Measurements from ENCODE around the gene ZFYVE27. TPM values are rescaled to one million over a fixed set of nuclear protein-coding genes. Genes with fewer than 3 reads are reported as not detected.
A peak's percentile ranks its signal among the peaks of the same experiment; 100 is the strongest.

The ZFYVE27 gene
- total and polyA plus RNA-seq, 8 donors: 20.6 to 35.5 (median 27.5) TPM

- no peak for ATAC-seq
- Histone ChIP-seq H3K27me3 (no peaks in the 10 kb centered on the region), H3K4me1 (peaks cover 0 to 9% of the 10 kb centered on the region in 2 donors), H3K36me3 (no peaks in the 10 kb centered on the region), H3K27ac (no peak overlapping the region), H3K4me3 (no peak overlapping the region), H3K9me3 (no peaks in the 10 kb centered on the region)
- intact Hi-C loops (cut with DNase I): no loop called here
- TF ChIP-seq CTCF (IDR thresholded peaks at IDR 0.05): no peak
- peak in 1 of 4 donors; percentile 45 for DNase-seq
Measured at GRCh38 chr10:97780841-97781617, 44.1 kb downstream of the ZFYVE27 start.

DNA sequence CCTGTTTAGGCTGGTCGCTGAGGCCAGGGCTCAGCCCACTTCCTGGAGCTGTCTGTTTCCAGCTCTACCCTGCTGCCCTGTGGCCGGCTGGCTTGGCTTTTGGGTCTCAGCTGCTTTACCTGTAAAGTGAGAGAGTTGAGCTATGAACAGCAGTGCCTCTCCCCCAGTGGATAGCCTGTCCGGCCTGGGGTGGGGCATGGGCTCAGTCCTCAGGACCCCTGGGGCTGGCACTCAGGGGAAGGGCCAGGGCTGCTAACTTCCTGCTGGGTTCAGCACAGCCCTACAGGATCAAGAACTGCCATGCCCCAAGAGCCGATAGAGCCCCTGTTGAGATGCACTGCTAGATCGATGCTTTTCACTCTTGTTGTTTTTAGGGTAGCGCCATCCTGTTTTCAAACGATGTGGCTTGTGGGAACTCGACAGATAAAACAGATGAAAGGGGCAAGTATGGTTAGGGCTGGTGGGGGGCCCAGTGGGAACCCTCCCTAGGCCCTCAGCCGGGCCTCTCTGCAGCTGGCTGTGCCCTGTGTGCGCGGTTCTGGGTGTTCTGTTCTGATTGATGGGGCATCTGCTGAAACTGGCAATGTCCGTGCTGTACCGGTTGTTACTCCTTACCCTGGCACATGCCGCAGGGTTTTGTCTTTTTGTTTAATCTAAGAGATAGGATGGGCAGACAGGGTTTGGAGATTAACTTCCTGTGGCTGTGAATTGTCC lies 44.8 kb downstream of the ZFYVE27 start:
- Histone ChIP-seq H3K4me1 (peaks cover 0 to 9% of the 10 kb centered on the region in 2 donors), H3K27me3 (no peaks in the 10 kb centered on the region), H3K27ac (no peak overlapping the region), H3K9me3 (no peaks in the 10 kb centered on the region), H3K4me3 (no peak overlapping the region), H3K36me3 (no peaks in the 10 kb centered on the region)
- ATAC-seq (no peak), DNase-seq (no peak)
- intact Hi-C loops (cut with DNase I): no loop called here
- TF ChIP-seq CTCF (IDR thresholded peaks at IDR 0.05): no peak

DNA sequence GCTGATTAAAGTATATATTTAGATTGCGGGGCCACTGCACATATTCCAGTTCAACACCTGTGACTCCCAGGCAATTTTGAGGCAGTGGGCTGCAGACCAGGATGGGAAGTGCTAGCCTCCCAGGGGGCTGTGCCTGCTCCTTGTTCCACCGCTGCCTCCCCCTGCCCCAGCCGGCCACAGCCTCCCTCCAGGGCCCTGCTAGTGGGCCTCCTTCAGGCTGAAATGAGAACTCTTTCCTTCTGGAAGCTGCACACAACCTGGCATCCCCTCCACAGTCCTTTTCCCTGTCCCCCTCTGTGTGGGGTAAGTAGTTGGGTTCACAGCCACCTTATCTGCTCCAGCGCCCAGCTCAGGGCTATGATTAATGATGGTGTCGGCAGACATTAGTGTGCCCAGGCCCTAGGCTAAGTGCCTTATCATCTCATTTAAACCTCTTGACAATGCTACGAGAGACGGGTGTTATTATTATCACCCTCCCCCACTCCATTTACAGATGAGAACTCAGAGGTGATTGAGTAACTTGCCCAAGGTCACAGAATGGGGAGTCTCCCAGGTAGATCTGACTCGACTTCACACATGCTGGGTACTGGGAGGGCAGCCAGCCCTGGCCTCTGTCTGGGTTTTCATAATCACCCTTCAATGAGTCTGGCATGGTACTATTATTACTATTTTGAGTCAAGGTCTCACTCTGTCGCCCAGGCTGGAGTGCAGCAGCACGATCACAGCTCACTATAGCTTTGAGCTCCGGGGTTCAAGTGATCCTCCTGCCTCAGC lies 45.7 kb downstream of the ZFYVE27 start:
- no peaks in the 10 kb centered on the region for H3K36me3 ChIP-seq
- peaks cover 0 to 9% of the 10 kb centered on the region in 2 donors for H3K4me1 ChIP-seq
- TF ChIP-seq CTCF (IDR thresholded peaks at IDR 0.05): no peak
- intact Hi-C loops (cut with DNase I): no loop called here
- H3K27me3 ChIP-seq: no peaks in the 10 kb centered on the region
- no peak overlapping the region for H3K4me3 ChIP-seq
- no peak for DNase-seq
- no peak overlapping the region for H3K27ac ChIP-seq
- H3K9me3 ChIP-seq: no peaks in the 10 kb centered on the region
- peak; percentile 2 for ATAC-seq

DNA sequence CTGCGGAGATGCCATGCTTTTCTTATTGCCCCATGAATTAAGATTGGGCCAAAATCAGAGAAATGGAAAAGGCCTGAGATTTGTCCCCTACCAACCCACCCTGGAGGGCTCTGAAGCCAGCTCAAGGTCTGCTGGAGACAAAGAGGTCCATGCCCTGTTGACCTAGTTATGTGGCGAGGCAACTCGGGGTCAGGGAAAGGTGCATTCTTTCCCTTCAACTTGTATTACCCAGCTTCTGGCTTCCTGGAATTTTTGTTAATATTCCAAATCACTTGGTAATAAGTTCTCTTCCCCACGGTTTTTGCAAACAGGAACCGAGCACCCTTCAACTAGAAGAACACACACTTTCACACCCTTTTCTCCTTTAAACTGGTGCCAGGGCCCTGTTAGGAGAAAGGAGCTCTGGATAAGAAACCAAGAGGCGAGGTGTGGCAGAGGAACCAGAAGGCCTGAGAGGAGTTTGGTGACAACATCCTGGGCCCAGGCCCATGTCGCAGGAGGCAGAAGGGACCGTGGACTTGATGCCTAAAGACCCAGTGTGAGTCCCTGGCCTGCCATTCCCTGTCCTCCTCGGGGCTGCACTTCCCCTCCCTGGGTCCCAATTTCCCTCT lies 47.4 kb downstream of the ZFYVE27 start:
- no peak overlapping the region for H3K4me3 ChIP-seq
- peaks cover 0 to 17% of the 10 kb centered on the region in 2 donors for H3K4me1 ChIP-seq
- H3K27me3 ChIP-seq: peaks cover 0 to 11% of the 10 kb centered on the region in 2 donors
- H3K9me3 ChIP-seq: no peaks in the 10 kb centered on the region
- H3K36me3 ChIP-seq: no peaks in the 10 kb centered on the region
- ATAC-seq (peak; percentile 75), DNase-seq (peak in 2 of 4 donors; percentile 55 to 69)
- no peak for TF ChIP-seq CTCF (IDR thresholded peaks at IDR 0.05)
- H3K27ac ChIP-seq: peak overlapping the region; percentile 53 to 72
- intact Hi-C loops (cut with DNase I): no loop called here

Data from left lung (tissue), 10 donors.